ENCODE data around the gene C15orf39.
"Not testable (repeated sequence)": the region's sequence is repeated elsewhere in the genome, so short reads cannot be mapped to it uniquely, and the experiment has no call there.

The C15orf39 gene

DNA sequence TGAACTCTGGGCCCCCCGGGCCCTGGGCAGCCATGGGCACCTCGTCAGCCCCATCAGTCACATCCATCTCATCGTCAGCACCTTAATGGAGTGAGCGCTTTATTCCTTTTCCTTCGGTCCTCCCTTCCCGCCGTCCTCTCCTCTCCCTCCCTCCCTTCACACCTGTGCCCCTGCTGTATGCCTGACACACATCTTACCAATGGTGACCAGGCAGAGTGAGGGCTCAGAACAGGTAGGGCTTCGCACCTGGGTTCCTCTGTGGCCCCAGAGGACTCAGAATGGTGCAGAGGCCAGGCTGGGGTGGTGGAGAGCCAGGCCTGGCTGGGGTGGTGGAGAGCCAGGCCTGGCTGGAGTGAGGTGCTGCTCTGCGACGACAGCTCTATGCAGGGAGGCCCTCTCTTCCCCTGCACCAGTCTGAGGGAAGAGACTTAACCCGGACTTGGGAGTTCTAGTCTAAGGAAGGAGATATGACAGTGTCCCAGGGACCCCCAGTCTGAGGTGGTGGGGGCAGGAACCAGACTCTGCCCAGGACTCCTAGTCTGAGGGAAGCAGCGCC lies 11.6 kb downstream of the C15orf39 start:
- no peak for DNase-seq

GRCh38 chr15:75213768-75214221 lies 12.1 kb downstream of the C15orf39 start:
- DNase-seq, result no peak

DNA sequence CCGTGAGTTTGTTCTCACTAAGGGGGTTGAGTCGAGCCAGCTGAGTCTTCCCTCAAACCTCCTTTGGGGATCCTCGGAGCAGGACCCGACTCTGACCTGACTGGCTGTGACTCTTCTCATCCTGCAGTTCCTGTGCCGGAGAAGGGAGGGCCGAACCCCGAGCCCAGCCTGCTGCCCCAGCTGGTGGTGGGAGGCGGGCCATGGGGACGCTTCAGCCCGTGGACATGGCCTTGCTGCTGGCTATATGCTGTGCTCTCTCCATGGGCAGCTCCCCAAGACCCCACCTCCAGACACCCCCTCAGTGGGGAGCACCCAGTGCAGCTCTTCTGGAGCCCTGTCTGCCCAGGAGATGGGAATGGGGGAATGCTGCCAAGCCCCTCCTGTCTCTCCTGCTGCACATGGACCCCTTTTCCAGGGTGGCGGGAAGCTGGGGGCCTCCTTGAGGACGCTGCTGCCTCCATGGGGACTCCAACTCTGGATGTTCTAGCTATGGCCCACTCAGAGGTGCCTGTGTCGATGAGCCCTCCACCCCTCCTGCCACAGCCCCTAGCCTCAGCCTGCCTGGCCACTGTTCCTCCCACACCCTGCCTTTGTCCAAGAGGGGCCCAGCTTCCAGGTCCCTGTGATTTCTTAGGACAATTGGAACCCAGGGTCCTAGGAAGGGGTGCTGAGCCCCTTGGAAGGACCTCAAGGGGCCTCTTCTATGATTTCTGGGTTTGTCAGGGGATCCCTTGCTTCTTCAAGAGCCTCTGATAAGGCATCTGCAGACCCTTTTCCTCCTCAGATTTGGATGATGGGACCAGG lies 12.8 kb downstream of the C15orf39 start:
- no peak for DNase-seq

DNA sequence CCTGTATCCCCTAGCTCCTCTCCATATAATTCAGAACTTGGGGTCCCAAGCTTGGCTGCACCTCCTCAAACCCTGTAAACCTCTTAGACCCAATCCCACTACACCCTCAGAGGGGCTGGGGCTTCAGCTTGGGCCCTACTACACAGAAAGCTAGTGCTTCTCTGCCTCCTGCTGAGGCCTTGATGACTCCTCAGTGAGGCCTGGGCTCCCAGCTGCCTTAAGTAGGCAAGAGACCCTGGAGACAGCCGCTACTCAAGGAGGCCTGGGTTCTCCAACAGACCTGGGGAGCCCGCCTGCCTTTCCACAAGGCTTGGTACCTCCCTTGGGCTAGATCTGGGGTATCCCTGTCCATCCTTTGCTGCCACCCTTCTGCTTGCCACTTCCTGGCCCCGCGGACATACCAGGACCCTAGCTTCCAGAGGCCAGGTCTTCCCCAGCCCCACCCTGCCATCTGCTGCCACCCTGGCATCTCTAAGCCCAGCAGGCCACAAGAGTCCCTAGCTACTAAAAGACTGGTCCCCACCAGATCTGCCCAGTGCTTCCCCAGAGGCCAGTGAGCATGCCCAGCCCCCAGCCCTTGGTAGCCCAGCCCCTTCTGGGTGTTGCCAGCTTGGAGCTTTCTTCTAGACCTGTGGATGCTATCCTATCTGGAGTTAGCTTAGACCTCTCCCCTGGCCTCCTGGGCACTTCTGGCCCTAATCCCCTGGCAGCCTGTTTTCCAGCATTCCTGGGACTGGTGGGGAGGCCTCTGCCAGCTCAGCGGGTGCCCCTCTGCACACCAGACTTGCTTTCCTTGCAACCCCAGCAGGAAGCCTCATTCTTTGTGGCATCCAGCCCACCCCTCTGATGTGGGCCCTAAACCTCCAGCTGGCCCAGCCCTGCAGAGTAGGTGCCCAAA lies 13.7 kb downstream of the C15orf39 start:
- no peak for DNase-seq

GRCh38 chr15:75217012-75217411 lies 15.3 kb downstream of the C15orf39 start:
- DNase-seq, result no peak

- not testable (repeated sequence) for DNase-seq
Measured at GRCh38 chr15:75217574-75217973, 15.9 kb downstream of the C15orf39 start.

GRCh38 chr15:75219507-75219929 lies 17.8 kb downstream of the C15orf39 start:
- not testable (repeated sequence) for DNase-seq

- no peak for DNase-seq
Measured at GRCh38 chr15:75223688-75224087, 22.0 kb downstream of the C15orf39 start.

DNA sequence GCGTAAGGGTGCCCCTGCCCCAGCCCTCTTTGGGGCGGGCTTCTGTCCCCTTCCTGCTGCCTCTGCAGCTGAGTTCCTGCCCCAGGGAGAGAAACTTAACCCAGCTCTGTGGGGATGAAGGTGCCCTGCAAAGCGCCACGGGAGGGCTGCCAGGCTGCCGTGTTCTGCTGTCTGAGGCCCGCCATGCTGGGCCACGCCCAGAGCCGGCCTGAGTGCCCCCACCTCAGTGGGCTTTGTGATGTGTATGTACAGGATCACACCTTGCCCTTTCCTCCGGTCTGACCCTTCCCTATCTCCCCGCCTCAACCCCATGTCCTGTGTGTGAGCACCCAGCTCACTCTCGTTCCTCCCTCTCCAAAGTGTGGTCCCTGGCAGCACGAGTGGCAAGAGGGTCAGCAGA lies 22.6 kb downstream of the C15orf39 start:
- DNase-seq, result no peak

GRCh38 chr15:75225102-75225836 lies 23.6 kb downstream of the C15orf39 start:
- not testable (repeated sequence) for DNase-seq

DNA sequence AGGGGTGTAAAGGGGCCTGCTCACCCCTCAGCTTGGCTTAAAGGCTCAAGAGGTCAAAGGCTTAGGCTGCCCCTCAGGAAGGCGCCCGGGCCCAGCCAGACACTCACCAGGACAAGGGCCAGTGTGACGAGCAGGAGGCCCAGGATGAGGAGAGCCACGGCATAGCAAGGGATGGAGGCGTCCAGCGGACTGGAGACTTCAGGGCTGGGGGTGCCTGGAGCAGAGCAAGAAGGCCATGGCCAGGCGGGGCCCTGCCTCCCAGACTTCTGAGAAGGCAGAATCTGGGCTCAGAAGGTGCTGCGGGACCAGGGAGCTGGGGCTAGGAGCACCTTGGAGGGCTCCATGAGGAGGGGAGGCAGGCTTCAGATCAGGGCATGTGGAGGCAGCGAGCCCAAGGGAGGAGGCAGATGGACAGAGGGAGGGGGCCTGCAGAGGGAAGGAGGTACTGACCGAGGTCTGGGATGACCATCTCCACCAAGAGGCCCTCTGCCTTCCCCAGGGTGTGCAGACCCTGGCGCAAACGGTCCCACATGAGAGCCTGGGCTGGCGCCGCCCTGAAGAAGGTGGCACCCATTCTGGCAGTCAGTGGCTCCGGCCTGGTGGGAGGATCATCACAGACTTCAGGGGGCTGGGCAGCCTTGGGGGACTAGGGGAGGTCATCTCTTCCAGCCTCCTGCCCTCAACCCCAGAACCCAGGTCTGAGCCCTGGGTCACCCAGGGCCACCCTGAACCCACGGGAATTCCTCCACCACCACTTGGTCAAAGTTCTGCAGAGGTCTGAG lies 24.5 kb downstream of the C15orf39 start:
- DNase-seq, result no peak

DNA sequence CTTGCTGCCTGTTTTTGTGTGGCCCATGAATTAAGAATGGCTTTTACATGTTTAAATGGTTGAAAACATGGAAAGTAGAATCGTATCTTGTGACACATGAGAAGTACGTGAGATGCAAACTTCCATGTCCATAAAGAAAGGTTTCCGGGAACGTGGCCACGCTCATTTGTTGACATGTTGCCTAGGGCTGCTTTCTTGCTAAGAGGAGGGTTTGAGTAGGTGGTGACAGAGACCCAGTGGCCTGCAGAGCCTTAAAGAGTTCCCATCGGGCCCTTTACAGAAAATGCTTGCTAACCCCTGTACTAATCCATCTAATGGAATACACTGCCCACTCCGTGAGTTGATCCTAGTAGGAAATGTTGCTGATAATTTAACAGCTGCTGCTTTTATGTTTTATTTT lies 25.4 kb downstream of the C15orf39 start:
- DNase-seq, result not testable (repeated sequence)

DNA sequence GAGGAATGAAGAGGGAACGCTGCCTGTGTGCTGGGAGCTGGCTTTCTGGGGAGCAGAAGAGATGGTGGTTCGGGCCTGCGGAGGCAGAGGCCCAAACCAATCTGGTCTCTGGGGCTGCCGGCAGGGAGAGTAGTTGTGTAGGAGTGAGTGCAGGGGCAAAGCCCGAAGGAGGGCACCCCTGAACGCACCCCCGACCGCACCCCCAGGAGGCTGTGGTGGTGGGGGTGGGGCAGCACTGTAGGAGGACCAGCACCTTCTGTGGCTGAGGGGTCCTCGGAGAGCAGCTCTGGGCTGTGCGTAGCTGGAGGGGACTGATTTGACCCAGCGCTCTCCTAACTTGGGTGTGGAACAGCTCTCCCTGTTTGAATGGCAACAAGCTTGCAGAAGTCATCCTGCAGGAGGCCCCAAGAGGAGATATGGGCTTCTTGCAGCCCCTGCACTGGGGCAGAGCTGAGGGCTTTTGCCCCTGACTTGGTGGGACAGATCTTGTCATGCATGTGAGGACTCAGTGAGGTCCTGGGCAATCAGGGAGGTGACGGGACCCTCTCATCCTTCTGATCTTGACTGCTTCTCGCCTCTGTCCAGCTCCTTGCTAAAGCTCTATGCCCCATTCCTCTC lies 26.1 kb downstream of the C15orf39 start:
- DNase-seq, result no peak

GRCh38 chr15:75228787-75229186 lies 27.1 kb downstream of the C15orf39 start:
- no peak for DNase-seq

DNA sequence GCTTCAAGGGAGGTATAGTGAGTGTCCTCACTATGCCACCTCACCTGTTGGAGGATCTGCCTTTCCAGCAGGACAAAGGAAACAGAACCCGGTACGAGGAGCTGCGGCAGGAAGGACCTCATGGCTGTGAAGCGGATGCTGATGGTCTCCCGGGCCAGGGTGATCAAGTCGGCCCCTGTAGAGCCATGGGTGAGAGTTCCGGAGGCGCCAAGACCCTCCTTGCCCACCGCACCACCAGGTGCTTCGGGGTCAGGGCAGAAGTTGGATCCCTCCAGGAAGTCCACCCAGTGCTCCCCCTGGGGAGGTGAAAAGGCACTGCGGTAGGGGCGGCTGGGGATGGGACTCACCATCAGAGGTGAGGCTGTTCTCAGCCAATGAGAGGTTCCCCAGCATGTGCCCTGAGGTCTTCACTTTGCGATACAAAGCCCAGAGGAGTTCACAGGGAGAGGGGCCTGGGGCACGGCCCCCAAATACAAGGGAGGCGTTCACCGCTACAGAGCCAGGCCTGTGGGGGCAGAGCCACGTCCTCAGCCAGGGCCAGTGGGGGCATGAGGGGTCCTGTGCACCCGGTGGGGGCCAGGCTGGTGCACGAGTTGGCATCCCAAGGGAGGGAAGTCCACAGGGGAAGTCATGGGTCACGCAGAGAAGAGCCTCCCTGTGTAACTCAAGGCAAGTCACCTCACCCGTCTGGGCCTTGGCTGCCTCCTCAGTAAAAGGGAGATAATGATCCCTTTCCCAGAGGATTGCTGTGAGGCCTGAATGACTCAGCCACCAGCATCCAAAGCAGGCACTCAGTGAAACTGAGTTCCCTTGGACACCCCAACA lies 27.7 kb downstream of the C15orf39 start:
- no peak for DNase-seq

DNA sequence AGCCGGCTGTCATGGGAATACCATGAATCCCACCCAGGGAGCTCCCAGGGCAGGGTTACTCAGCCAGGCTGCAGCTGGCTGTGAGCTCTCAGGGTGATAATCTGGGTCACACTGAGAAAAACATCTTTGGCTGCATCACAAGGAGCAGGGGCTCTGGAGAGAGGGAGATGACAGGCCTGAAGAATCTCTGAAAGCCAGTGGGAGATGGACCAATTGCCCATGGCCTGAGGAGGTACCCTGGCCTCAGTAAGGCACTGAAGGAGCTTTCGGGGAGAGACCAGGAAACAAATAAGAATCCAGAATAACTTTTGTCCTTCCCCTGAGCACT lies 28.3 kb downstream of the C15orf39 start:
- no peak for DNase-seq

DNA sequence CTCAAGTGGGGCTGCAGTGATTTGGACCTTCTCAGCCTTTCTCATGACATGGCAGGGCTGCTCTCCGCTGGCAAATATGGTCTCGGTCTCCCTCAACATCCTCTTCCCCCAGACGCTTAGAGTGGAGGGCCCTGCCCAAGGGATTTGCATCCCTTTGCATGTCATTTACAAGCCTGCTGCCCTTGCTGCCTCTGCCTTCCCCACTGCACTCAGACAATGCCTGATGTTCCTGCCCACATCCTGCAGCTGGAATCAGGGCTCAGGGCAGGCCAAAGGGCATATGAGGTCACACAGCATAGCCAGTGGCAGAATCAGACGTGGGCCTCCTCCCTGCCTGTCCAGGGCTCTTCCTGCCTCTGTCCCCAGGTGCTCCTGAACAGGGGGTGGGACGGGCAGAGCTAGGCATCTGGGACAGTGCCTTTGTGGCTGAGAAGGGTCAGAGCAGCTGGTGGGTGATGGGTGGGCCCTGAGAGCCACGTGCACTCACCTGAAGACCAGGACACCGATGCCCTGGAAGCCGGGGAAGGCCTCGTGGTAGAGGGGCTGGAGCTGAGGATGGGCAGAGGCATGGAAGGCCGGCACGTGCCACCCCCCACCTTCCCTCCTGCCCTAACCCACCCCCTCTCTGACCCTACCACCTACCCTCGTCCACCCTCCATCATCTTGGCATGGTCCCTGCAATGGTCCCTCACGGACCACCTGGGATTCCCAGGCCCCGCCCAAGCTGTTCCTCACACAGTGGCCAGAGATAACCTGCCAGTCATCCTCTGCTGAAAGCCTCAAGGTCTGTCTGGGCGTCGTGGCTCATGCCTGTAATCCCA lies 29.1 kb downstream of the C15orf39 start:
- no peak for DNase-seq

- no peak for DNase-seq
Measured at GRCh38 chr15:75231836-75232235, 30.2 kb downstream of the C15orf39 start.

- no peak for DNase-seq
Measured at GRCh38 chr15:75232252-75232813, 30.7 kb downstream of the C15orf39 start.

Data from T1000 (cell line).